Measurements from ENCODE around the gene STK16. TPM values are rescaled to one million over a fixed set of nuclear protein-coding genes. Genes with fewer than 3 reads are reported as not detected.

Gene STK16
- total RNA-seq, 1 experiment from 2014 or later = 22.0 TPM

GRCh38 chr2:219243291-219243761 is 2.0 kb upstream of the STK16 start:
- H3K36me3 ChIP-seq (ENCODE audit: insufficient read depth, low read length, poor library complexity, severe bottlenecking) = peaks cover 4% of the 10 kb centered on the region
- ChIA-PET CTCF (no interaction called here), POLR2A (ENCODE audit: low non-redundant PET) (no interaction called here)
- no peak for DNase-seq (ENCODE audit: low spot score)
- TSS peak; percentile 16 for BruUV-seq (replicated peaks)
- no peaks in the 10 kb centered on the region for H3K27me3 ChIP-seq (replicated peaks; ENCODE audit: insufficient read depth, low read depth, low read length, poor library complexity)
- peaks cover 5% of the 10 kb centered on the region for H3K4me1 ChIP-seq (ENCODE audit: insufficient read depth, low read length, poor library complexity, severe bottlenecking)
- intact Hi-C loops (cut with micrococcal nuclease; ENCODE audit: unreplicated experiment) = no loop called here
- no peaks in the 10 kb centered on the region for H3K9me3 ChIP-seq (ENCODE audit: low read depth, low read length, poor library complexity, severe bottlenecking)
- H3K4me3 ChIP-seq (ENCODE audit: low read depth, low read length, poor library complexity, severe bottlenecking) = no peak overlapping the region
- no peak overlapping the region for H3K27ac ChIP-seq (ENCODE audit: low read depth, low read length, poor library complexity, severe bottlenecking)
- TF ChIP-seq CTCF (conservative IDR thresholded peaks at IDR 0.05; ENCODE audit: low read depth, low read length) (no peak), EZH2 (IDR thresholded peaks at IDR 0.05; ENCODE audit: borderline replicate concordance, low read depth, low read length, poor library complexity, severe bottlenecking) (no peak)

DNA sequence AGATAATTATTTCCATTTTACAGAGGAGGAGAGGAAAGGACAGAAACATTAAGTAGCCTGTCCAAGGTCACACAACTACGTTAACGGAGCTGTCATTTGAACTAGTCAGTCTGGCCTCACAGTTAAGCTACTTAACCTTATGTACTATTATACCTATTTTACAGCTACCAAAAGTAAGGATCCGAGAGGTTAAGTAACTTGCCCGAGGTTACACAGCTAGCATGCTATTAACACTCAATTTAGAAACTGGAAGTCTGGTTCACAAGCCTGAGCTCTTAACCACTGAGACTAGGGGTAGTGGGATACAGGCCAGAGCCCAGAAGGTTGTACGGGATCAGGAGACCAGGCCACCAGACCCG is 511 bp upstream of the STK16 start:
- BruUV-seq (replicated peaks) = TSS peak; percentile 66
- ChIA-PET CTCF (interaction anchor here (1.3 kb wide), 1 partner anchor 50 kb away, joined by 4 read pairs; no protein-coding TSS in a partner anchor), POLR2A (ENCODE audit: low non-redundant PET) (no interaction called here)
- no peak for DNase-seq (ENCODE audit: low spot score)
- intact Hi-C loops (cut with micrococcal nuclease; ENCODE audit: unreplicated experiment) = no loop called here
- Histone ChIP-seq H3K9me3 (ENCODE audit: low read depth, low read length, poor library complexity, severe bottlenecking) (no peaks in the 10 kb centered on the region), H3K36me3 (ENCODE audit: insufficient read depth, low read length, poor library complexity, severe bottlenecking) (peaks cover 4% of the 10 kb centered on the region), H3K27me3 (replicated peaks; ENCODE audit: insufficient read depth, low read depth, low read length, poor library complexity) (no peaks in the 10 kb centered on the region), H3K4me1 (ENCODE audit: insufficient read depth, low read length, poor library complexity, severe bottlenecking) (peaks cover 17% of the 10 kb centered on the region), H3K27ac (ENCODE audit: low read depth, low read length, poor library complexity, severe bottlenecking) (peak overlapping the region; percentile 85), H3K4me3 (ENCODE audit: low read depth, low read length, poor library complexity, severe bottlenecking) (peak overlapping the region; percentile 85)
- TF ChIP-seq EZH2 (IDR thresholded peaks at IDR 0.05; ENCODE audit: borderline replicate concordance, low read depth, low read length, poor library complexity, severe bottlenecking) (no peak), CTCF (conservative IDR thresholded peaks at IDR 0.05; ENCODE audit: low read depth, low read length) (no peak)

DNA sequence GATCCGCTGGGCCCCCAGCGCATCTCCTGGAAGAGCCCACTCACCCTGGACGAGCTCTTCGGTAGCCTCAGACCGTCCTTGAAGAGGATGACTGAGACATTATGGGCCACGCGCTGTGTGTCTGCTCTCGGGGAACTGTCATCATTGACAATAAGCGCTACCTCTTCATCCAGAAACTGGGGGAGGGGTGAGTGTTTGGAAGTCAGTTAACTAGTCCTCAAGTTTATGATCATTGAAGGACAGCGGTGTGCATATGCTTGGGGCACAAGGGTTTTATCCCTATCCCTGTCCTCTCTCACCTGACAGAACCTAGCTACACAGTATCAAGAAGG is 586 bp downstream of the STK16 start:
- intact Hi-C loops (cut with micrococcal nuclease; ENCODE audit: unreplicated experiment) = no loop called here
- ChIA-PET POLR2A (ENCODE audit: low non-redundant PET) (no interaction called here), CTCF (no interaction called here)
- BruUV-seq (replicated peaks) = no TSS peak
- no peaks in the 10 kb centered on the region for H3K27me3 ChIP-seq (replicated peaks; ENCODE audit: insufficient read depth, low read depth, low read length, poor library complexity)
- peak overlapping the region; percentile 85 for H3K4me3 ChIP-seq (ENCODE audit: low read depth, low read length, poor library complexity, severe bottlenecking)
- peak overlapping the region; percentile 85 for H3K27ac ChIP-seq (ENCODE audit: low read depth, low read length, poor library complexity, severe bottlenecking)
- TF ChIP-seq EZH2 (IDR thresholded peaks at IDR 0.05; ENCODE audit: borderline replicate concordance, low read depth, low read length, poor library complexity, severe bottlenecking) = no peak
- no peak for TF ChIP-seq CTCF (conservative IDR thresholded peaks at IDR 0.05; ENCODE audit: low read depth, low read length)
- peaks cover 10% of the 10 kb centered on the region for H3K36me3 ChIP-seq (ENCODE audit: insufficient read depth, low read length, poor library complexity, severe bottlenecking)
- peaks cover 28% of the 10 kb centered on the region for H3K4me1 ChIP-seq (ENCODE audit: insufficient read depth, low read length, poor library complexity, severe bottlenecking)
- no peaks in the 10 kb centered on the region for H3K9me3 ChIP-seq (ENCODE audit: low read depth, low read length, poor library complexity, severe bottlenecking)
- no peak for DNase-seq (ENCODE audit: low spot score)

Measured in A673 (cell line).